ENCODE data around the gene TBC1D3I.
"Not testable (repeated sequence)": the region's sequence is repeated elsewhere in the genome, so short reads cannot be mapped to it uniquely, and the experiment has no call there.

DNA sequence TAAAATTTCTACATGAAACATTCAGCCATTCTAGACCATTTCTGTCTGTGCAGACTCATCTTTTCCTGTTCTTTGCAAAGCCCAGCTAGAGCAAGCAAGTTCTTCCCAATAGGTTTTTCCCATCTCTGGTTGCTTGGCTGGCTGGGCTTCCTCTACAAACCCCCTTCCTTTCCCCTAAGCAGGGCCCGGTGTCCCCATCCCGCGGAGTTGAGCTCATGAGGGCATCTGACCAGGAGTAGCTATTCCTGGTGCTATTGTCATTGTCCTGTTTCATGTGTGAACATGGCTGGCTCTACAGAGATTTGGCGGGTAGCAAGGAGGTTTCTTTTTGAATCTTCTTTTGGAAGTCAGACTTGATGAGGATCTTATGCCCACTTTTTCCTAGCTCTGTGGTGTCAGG, 22.3 kb downstream of the TBC1D3I start:
- TF ChIP-seq, protein P1, sequence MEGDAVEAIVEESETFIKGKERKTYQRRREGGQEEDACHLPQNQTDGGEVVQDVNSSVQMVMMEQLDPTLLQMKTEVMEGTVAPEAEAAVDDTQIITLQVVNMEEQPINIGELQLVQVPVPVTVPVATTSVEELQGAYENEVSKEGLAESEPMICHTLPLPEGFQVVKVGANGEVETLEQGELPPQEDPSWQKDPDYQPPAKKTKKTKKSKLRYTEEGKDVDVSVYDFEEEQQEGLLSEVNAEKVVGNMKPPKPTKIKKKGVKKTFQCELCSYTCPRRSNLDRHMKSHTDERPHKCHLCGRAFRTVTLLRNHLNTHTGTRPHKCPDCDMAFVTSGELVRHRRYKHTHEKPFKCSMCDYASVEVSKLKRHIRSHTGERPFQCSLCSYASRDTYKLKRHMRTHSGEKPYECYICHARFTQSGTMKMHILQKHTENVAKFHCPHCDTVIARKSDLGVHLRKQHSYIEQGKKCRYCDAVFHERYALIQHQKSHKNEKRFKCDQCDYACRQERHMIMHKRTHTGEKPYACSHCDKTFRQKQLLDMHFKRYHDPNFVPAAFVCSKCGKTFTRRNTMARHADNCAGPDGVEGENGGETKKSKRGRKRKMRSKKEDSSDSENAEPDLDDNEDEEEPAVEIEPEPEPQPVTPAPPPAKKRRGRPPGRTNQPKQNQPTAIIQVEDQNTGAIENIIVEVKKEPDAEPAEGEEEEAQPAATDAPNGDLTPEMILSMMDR (IDR thresholded peaks at IDR 0.05; ENCODE audit: low read depth, low read length, poor library complexity, severe bottlenecking), result not testable (repeated sequence)
- not testable (repeated sequence) for TF ChIP-seq EZH2phosphoT487 (IDR thresholded peaks at IDR 0.05; ENCODE audit: borderline replicate concordance, low read length)
